Measurements from ENCODE around the gene MYOM3. TPM values are rescaled to one million over a fixed set of nuclear protein-coding genes. Genes with fewer than 3 reads are reported as not detected.

MYOM3 gene
- total RNA-seq, 1 experiment from 2014 or later, result 0.05 TPM

DNA sequence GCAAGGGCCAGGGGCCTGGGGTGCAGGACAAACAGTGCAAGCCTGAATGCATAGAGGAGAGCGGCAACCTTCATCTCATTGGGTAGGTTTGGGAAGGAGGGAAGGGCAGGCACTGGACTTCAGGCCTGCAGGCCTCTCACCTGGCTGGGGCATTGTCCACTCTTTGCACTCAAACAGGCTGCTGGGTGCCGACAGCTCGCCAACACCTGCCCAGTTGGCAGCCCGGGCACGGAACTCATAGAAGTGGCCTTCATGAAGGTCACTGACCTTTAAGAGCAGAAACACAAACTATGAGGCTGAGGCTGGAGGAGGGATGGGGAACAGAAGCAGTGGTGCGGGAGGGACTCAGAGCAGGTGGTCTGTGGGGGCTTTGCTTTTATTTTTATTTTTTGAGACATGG, 30.7 kb downstream of the MYOM3 start:
- in situ Hi-C loops (cut with HindIII; ENCODE audit: low pct_unique_long_range_greater_than_20kb, low sequenced_read_pairs) (no loop called here), intact Hi-C loops (cut with micrococcal nuclease; ENCODE audit: unreplicated experiment) (no loop called here)
- CTCF ChIA-PET, result no interaction called here
- POLR2A ChIA-PET, result no interaction called here
- no peaks in the 10 kb centered on the region for H3K36me3 ChIP-seq (ENCODE audit: control insufficient read depth, insufficient read depth, low read length)
- BruUV-seq (replicated peaks), result no TSS peak
- H3K27me3 ChIP-seq (ENCODE audit: control insufficient read depth, insufficient read depth, low read length), result no peaks in the 10 kb centered on the region
- DNase-seq (ENCODE audit: low read depth, low spot score), result no peak
- TF ChIP-seq POLR2AphosphoS5 (IDR thresholded peaks at IDR 0.05; ENCODE audit: low read depth, low read length), result no peak
- no peak for TF ChIP-seq TCF7L2 (IDR thresholded peaks at IDR 0.05; ENCODE audit: low read depth, low read length)
- TF ChIP-seq SIN3A (IDR thresholded peaks at IDR 0.05; ENCODE audit: borderline replicate concordance, insufficient read depth, low read depth, low read length), result no peak
- TF ChIP-seq REST (IDR thresholded peaks at IDR 0.05; ENCODE audit: insufficient read depth in 1 of 2, low read depth in 2 of 2, low read length in 1 of 2), result no peak
- TF ChIP-seq CTCF (IDR thresholded peaks at IDR 0.05), result no peak
- H3K9me3 ChIP-seq (ENCODE audit: control insufficient read depth, insufficient read depth, low read depth, low read length), result no peaks in the 10 kb centered on the region
- H3K27ac ChIP-seq (ENCODE audit: low read length), result no peak overlapping the region
- no peaks in the 10 kb centered on the region for H3K4me1 ChIP-seq (ENCODE audit: control insufficient read depth, insufficient read depth, low read length)
- no peak overlapping the region for H3K4me3 ChIP-seq (ENCODE audit: low read depth in 2 of 2, low read length in 2 of 2)
- no peak for ATAC-seq

DNA sequence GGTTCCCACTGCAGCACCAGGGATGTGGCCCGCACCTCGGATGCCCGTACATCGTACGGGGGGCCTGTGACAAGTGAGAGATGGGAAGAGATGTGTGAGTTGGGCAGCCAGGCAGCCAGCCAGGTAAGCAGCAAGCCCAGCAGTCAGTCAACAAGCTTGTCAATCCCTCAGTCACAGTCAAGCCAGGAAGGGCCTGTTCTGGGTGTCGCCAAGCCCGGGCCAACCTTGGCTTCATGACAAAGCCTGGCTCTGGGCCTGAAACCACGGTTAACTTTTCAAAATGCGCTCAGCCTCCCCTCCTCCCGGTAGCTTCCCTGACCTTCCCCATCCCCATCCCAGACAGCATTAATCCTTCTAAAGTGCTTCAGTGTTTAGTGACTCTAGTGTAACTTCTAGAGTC, 31.8 kb downstream of the MYOM3 start:
- DNase-seq (ENCODE audit: low read depth, low spot score) (no peak), ATAC-seq (no peak)
- Histone ChIP-seq H3K36me3 (ENCODE audit: control insufficient read depth, insufficient read depth, low read length) (no peaks in the 10 kb centered on the region), H3K4me3 (ENCODE audit: low read depth in 2 of 2, low read length in 2 of 2) (no peak overlapping the region), H3K4me1 (ENCODE audit: control insufficient read depth, insufficient read depth, low read length) (no peaks in the 10 kb centered on the region), H3K27me3 (ENCODE audit: control insufficient read depth, insufficient read depth, low read length) (no peaks in the 10 kb centered on the region), H3K27ac (ENCODE audit: low read length) (no peak overlapping the region), H3K9me3 (ENCODE audit: control insufficient read depth, insufficient read depth, low read depth, low read length) (no peaks in the 10 kb centered on the region)
- ChIA-PET CTCF (no interaction called here), POLR2A (no interaction called here)
- in situ Hi-C loops (cut with HindIII; ENCODE audit: low pct_unique_long_range_greater_than_20kb, low sequenced_read_pairs), result no loop called here
- TF ChIP-seq SIN3A (IDR thresholded peaks at IDR 0.05; ENCODE audit: borderline replicate concordance, insufficient read depth, low read depth, low read length) (no peak), CTCF (IDR thresholded peaks at IDR 0.05) (no peak), POLR2AphosphoS5 (IDR thresholded peaks at IDR 0.05; ENCODE audit: low read depth, low read length) (no peak), REST (IDR thresholded peaks at IDR 0.05; ENCODE audit: insufficient read depth in 1 of 2, low read depth in 2 of 2, low read length in 1 of 2) (no peak), TCF7L2 (IDR thresholded peaks at IDR 0.05; ENCODE audit: low read depth, low read length) (no peak)
- intact Hi-C loops (cut with micrococcal nuclease; ENCODE audit: unreplicated experiment), result no loop called here
- no TSS peak for BruUV-seq (replicated peaks)
